ENCODE results near the gene LDB3.

Gene LDB3

GRCh38 chr10:86654411-86655172, 13.7 kb upstream of the LDB3 start, which contains the start of gene OPN4:
OPN4 (plus strand) TSS chr10:86654547; CDS start chr10:86654784, 237 bp downstream.
- Histone ChIP-seq H3K9me3 (ENCODE audit: low read depth, low read length) (no peaks in the 10 kb centered on the region), H3K4me3 (no peak within 1 kb of the TSS), H3K9ac (ENCODE audit: insufficient read length) (no peak within 1 kb of the TSS), H3K36me3 (ENCODE audit: insufficient read depth, low read length) (no peaks in the 10 kb centered on the region), H3K27ac (no peak within 1 kb of the TSS)
- no peak for DNase-seq (ENCODE audit: low read depth, low spot score)
- no peak for TF ChIP-seq FOXP2 (optimal IDR thresholded peaks at IDR 0.05; ENCODE audit: control extremely low read depth, extremely low read length, insufficient read depth)
- no peak for TF ChIP-seq EZH2 (IDR thresholded peaks at IDR 0.05)
- TF ChIP-seq POLR2AphosphoS5 (IDR thresholded peaks at IDR 0.05; ENCODE audit: borderline replicate concordance, low read depth, low read length): no peak

- no peak for DNase-seq (ENCODE audit: low read depth, low spot score)
- no peak overlapping the region for H3K9ac ChIP-seq (ENCODE audit: insufficient read length)
- TF ChIP-seq FOXP2 (optimal IDR thresholded peaks at IDR 0.05; ENCODE audit: control extremely low read depth, extremely low read length, insufficient read depth) (no peak), POLR2AphosphoS5 (IDR thresholded peaks at IDR 0.05; ENCODE audit: borderline replicate concordance, low read depth, low read length) (no peak)
- H3K4me3 ChIP-seq: no peak overlapping the region
- H3K9me3 ChIP-seq (ENCODE audit: low read depth, low read length): no peaks in the 10 kb centered on the region
- H3K36me3 ChIP-seq (ENCODE audit: insufficient read depth, low read length): no peaks in the 10 kb centered on the region
- H3K27ac ChIP-seq: no peak overlapping the region
Measured at GRCh38 chr10:86655173-86655540, 13.2 kb upstream of the LDB3 start.

GRCh38 chr10:86655596-86655995, 12.7 kb upstream of the LDB3 start:
- Histone ChIP-seq H3K27ac (no peak overlapping the region), H3K9ac (ENCODE audit: insufficient read length) (no peak overlapping the region), H3K36me3 (ENCODE audit: insufficient read depth, low read length) (no peaks in the 10 kb centered on the region), H3K9me3 (ENCODE audit: low read depth, low read length) (no peaks in the 10 kb centered on the region), H3K4me3 (no peak overlapping the region)
- DNase-seq (ENCODE audit: low read depth, low spot score): no peak
- TF ChIP-seq EZH2 (IDR thresholded peaks at IDR 0.05) (no peak), FOXP2 (optimal IDR thresholded peaks at IDR 0.05; ENCODE audit: control extremely low read depth, extremely low read length, insufficient read depth) (no peak)

GRCh38 chr10:86657011-86657395, 11.3 kb upstream of the LDB3 start:
- H3K36me3 ChIP-seq (ENCODE audit: insufficient read depth, low read length): no peaks in the 10 kb centered on the region
- H3K4me3 ChIP-seq: no peak overlapping the region
- no peak for TF ChIP-seq EZH2 (IDR thresholded peaks at IDR 0.05)
- TF ChIP-seq FOXP2 (optimal IDR thresholded peaks at IDR 0.05; ENCODE audit: control extremely low read depth, extremely low read length, insufficient read depth): no peak
- no peak for TF ChIP-seq POLR2AphosphoS5 (IDR thresholded peaks at IDR 0.05; ENCODE audit: borderline replicate concordance, low read depth, low read length)
- DNase-seq (ENCODE audit: low read depth, low spot score): no peak
- no peaks in the 10 kb centered on the region for H3K9me3 ChIP-seq (ENCODE audit: low read depth, low read length)
- H3K9ac ChIP-seq (ENCODE audit: insufficient read length): no peak overlapping the region
- H3K27ac ChIP-seq: no peak overlapping the region

- H3K9me3 ChIP-seq (ENCODE audit: low read depth, low read length): no peaks in the 10 kb centered on the region
- TF ChIP-seq EZH2 (IDR thresholded peaks at IDR 0.05) (no peak), POLR2AphosphoS5 (IDR thresholded peaks at IDR 0.05; ENCODE audit: borderline replicate concordance, low read depth, low read length) (no peak), FOXP2 (optimal IDR thresholded peaks at IDR 0.05; ENCODE audit: control extremely low read depth, extremely low read length, insufficient read depth) (no peak)
Measured at GRCh38 chr10:86657396-86658011, 10.8 kb upstream of the LDB3 start.

GRCh38 chr10:86658261-86658741, 10.0 kb upstream of the LDB3 start:
- Histone ChIP-seq H3K9me3 (ENCODE audit: low read depth, low read length) (no peaks in the 10 kb centered on the region), H3K4me3 (no peak overlapping the region), H3K27ac (no peak overlapping the region), H3K9ac (ENCODE audit: insufficient read length) (no peak overlapping the region), H3K36me3 (ENCODE audit: insufficient read depth, low read length) (no peaks in the 10 kb centered on the region)
- TF ChIP-seq POLR2AphosphoS5 (IDR thresholded peaks at IDR 0.05; ENCODE audit: borderline replicate concordance, low read depth, low read length): no peak
- no peak for TF ChIP-seq EZH2 (IDR thresholded peaks at IDR 0.05)
- no peak for TF ChIP-seq FOXP2 (optimal IDR thresholded peaks at IDR 0.05; ENCODE audit: control extremely low read depth, extremely low read length, insufficient read depth)
- DNase-seq (ENCODE audit: low read depth, low spot score): no peak

More at GRCh38 chr10:86657396-86658011, 10.8 kb upstream of the LDB3 start:
- no peak overlapping the region for H3K27ac ChIP-seq
- no peak overlapping the region for H3K9ac ChIP-seq (ENCODE audit: insufficient read length)
- DNase-seq (ENCODE audit: low read depth, low spot score): no peak
- no peak overlapping the region for H3K4me3 ChIP-seq
- H3K36me3 ChIP-seq (ENCODE audit: insufficient read depth, low read length): no peaks in the 10 kb centered on the region

- no peak overlapping the region for H3K27ac ChIP-seq
- TF ChIP-seq FOXP2 (optimal IDR thresholded peaks at IDR 0.05; ENCODE audit: control extremely low read depth, extremely low read length, insufficient read depth) (no peak), POLR2AphosphoS5 (IDR thresholded peaks at IDR 0.05; ENCODE audit: borderline replicate concordance, low read depth, low read length) (no peak), EZH2 (IDR thresholded peaks at IDR 0.05) (no peak)
- H3K9me3 ChIP-seq (ENCODE audit: low read depth, low read length): no peaks in the 10 kb centered on the region
Measured at GRCh38 chr10:86658751-86659150, 9.6 kb upstream of the LDB3 start.

GRCh38 chr10:86659161-86659691, 9.1 kb upstream of the LDB3 start:
- H3K9me3 ChIP-seq (ENCODE audit: low read depth, low read length): no peaks in the 10 kb centered on the region
- H3K4me3 ChIP-seq: no peak overlapping the region
- no peaks in the 10 kb centered on the region for H3K36me3 ChIP-seq (ENCODE audit: insufficient read depth, low read length)
- no peak for TF ChIP-seq EZH2 (IDR thresholded peaks at IDR 0.05)
- TF ChIP-seq FOXP2 (optimal IDR thresholded peaks at IDR 0.05; ENCODE audit: control extremely low read depth, extremely low read length, insufficient read depth): no peak
- no peak for TF ChIP-seq POLR2AphosphoS5 (IDR thresholded peaks at IDR 0.05; ENCODE audit: borderline replicate concordance, low read depth, low read length)
- no peak overlapping the region for H3K27ac ChIP-seq
- no peak overlapping the region for H3K9ac ChIP-seq (ENCODE audit: insufficient read length)
- no peak for DNase-seq (ENCODE audit: low read depth, low spot score)

More at GRCh38 chr10:86658751-86659150, 9.6 kb upstream of the LDB3 start:
- H3K4me3 ChIP-seq: no peak overlapping the region
- no peak for DNase-seq (ENCODE audit: low read depth, low spot score)
- H3K9ac ChIP-seq (ENCODE audit: insufficient read length): no peak overlapping the region
- H3K36me3 ChIP-seq (ENCODE audit: insufficient read depth, low read length): no peaks in the 10 kb centered on the region

Data from SK-N-MC (cell line).